ENCODE measurements around the gene GOLT1A.

DNA sequence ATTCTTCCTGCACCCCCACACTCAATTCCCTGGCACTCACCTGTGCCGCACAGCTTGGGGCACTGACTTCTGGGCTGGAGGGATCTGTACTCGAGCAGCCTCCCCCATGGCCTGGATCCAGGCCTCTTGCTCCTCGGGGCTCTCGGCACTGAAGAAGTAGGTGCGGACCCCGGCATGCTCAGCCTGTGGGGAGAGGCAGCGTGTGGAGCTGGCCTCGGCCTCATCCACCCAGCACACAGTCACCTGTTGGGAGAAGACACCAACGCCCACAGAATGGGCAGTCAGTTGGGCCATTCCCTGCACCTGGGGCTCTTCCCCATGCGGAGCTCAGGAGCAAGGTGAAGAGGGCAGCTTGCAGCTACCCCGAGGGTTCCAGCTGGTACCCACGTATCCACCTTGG, 47.5 kb upstream of the GOLT1A start:
- no peak for TF ChIP-seq YY1 (IDR thresholded peaks at IDR 0.05)
- TF ChIP-seq, protein P1, sequence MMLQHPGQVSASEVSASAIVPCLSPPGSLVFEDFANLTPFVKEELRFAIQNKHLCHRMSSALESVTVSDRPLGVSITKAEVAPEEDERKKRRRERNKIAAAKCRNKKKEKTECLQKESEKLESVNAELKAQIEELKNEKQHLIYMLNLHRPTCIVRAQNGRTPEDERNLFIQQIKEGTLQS (IDR thresholded peaks at IDR 0.05), result no peak
- TF ChIP-seq, protein P2, sequence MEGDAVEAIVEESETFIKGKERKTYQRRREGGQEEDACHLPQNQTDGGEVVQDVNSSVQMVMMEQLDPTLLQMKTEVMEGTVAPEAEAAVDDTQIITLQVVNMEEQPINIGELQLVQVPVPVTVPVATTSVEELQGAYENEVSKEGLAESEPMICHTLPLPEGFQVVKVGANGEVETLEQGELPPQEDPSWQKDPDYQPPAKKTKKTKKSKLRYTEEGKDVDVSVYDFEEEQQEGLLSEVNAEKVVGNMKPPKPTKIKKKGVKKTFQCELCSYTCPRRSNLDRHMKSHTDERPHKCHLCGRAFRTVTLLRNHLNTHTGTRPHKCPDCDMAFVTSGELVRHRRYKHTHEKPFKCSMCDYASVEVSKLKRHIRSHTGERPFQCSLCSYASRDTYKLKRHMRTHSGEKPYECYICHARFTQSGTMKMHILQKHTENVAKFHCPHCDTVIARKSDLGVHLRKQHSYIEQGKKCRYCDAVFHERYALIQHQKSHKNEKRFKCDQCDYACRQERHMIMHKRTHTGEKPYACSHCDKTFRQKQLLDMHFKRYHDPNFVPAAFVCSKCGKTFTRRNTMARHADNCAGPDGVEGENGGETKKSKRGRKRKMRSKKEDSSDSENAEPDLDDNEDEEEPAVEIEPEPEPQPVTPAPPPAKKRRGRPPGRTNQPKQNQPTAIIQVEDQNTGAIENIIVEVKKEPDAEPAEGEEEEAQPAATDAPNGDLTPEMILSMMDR (IDR thresholded peaks at IDR 0.05; ENCODE audit: low read depth, low read length, missing input control), result no peak
- TF ChIP-seq FOXA2 (IDR thresholded peaks at IDR 0.05), result no peak
- TF ChIP-seq, protein P3, sequence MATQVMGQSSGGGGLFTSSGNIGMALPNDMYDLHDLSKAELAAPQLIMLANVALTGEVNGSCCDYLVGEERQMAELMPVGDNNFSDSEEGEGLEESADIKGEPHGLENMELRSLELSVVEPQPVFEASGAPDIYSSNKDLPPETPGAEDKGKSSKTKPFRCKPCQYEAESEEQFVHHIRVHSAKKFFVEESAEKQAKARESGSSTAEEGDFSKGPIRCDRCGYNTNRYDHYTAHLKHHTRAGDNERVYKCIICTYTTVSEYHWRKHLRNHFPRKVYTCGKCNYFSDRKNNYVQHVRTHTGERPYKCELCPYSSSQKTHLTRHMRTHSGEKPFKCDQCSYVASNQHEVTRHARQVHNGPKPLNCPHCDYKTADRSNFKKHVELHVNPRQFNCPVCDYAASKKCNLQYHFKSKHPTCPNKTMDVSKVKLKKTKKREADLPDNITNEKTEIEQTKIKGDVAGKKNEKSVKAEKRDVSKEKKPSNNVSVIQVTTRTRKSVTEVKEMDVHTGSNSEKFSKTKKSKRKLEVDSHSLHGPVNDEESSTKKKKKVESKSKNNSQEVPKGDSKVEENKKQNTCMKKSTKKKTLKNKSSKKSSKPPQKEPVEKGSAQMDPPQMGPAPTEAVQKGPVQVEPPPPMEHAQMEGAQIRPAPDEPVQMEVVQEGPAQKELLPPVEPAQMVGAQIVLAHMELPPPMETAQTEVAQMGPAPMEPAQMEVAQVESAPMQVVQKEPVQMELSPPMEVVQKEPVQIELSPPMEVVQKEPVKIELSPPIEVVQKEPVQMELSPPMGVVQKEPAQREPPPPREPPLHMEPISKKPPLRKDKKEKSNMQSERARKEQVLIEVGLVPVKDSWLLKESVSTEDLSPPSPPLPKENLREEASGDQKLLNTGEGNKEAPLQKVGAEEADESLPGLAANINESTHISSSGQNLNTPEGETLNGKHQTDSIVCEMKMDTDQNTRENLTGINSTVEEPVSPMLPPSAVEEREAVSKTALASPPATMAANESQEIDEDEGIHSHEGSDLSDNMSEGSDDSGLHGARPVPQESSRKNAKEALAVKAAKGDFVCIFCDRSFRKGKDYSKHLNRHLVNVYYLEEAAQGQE (IDR thresholded peaks at IDR 0.05), result no peak
- TF ChIP-seq JUND (IDR thresholded peaks at IDR 0.05), result no peak
- TF ChIP-seq MAX (IDR thresholded peaks at IDR 0.05), result no peak
- TF ChIP-seq EGR1 (IDR thresholded peaks at IDR 0.05; ENCODE audit: low read depth in 2 of 2), result no peak
- TF ChIP-seq HNF4A (conservative IDR thresholded peaks at IDR 0.05), result no peak
